Skeletal muscle satellite cell (primary cell): ENCODE measurements around the gene BSN.

ENCODE experiments used
- H3K27me3 ChIP-seq: 2 replicates; pipeline ENCODE4 v1.7.0; 2013; ENCODE audit warnings: low read length; ENCODE audit not compliant: control insufficient read depth, insufficient read depth
- H3K36me3 ChIP-seq: 2 replicates; pipeline ENCODE4 v1.7.0; 2013; ENCODE audit warnings: mild to moderate bottlenecking, control low read depth, low read length; ENCODE audit not compliant: insufficient read depth
- H3K4me1 ChIP-seq: 2 replicates; pipeline ENCODE4 v1.7.0; 2013; ENCODE audit warnings: low read length; ENCODE audit not compliant: control insufficient read depth, insufficient read depth
- H3K4me2 ChIP-seq: 2 replicates; pipeline ENCODE4 v1.7.0; 2013; ENCODE audit warnings: mild to moderate bottlenecking, low read length
- H3K4me3 ChIP-seq: 2 replicates; pipeline ENCODE4 v1.7.0; 2013; ENCODE audit warnings: low read length
- H3K9ac ChIP-seq: 2 replicates; pipeline ENCODE4 v1.7.0; 2013; ENCODE audit warnings: mild to moderate bottlenecking, low read depth, low read length, moderate library complexity
- H3K9me3 ChIP-seq: replicated peaks from 2 replicates; pipeline ENCODE4 v1.7.0; 2013; ENCODE audit warnings: mild to moderate bottlenecking, control low read depth, low read length

Gene BSN

GRCh38 chr3:49668861-49669260, 114.6 kb downstream of the BSN start:
- Histone ChIP-seq H3K4me2 (peak overlapping the region; percentile 13), H3K4me1 (peaks cover 28% of the 10 kb centered on the region), H3K27me3 (peaks cover 31% of the 10 kb centered on the region), H3K9me3 (no peaks in the 10 kb centered on the region), H3K9ac (no peak overlapping the region), H3K4me3 (no peak overlapping the region), H3K36me3 (no peaks in the 10 kb centered on the region)

- H3K27me3 ChIP-seq = peaks cover 26% of the 10 kb centered on the region
- H3K4me2 ChIP-seq = no peak overlapping the region
- no peaks in the 10 kb centered on the region for H3K36me3 ChIP-seq
- no peaks in the 10 kb centered on the region for H3K9me3 ChIP-seq
- peaks cover 28% of the 10 kb centered on the region for H3K4me1 ChIP-seq
- no peak overlapping the region for H3K9ac ChIP-seq
- H3K4me3 ChIP-seq = no peak overlapping the region
Measured at GRCh38 chr3:49669352-49669751, 115.1 kb downstream of the BSN start.

- peaks cover 38% of the 10 kb centered on the region for H3K4me1 ChIP-seq
- H3K9ac ChIP-seq = no peak overlapping the region
- peaks cover 4% of the 10 kb centered on the region for H3K36me3 ChIP-seq
- H3K4me3 ChIP-seq = no peak overlapping the region
- no peaks in the 10 kb centered on the region for H3K9me3 ChIP-seq
- no peak overlapping the region for H3K4me2 ChIP-seq
- peaks cover 15% of the 10 kb centered on the region for H3K27me3 ChIP-seq
Measured at GRCh38 chr3:49670940-49671290, 116.6 kb downstream of the BSN start.

- no peak overlapping the region for H3K4me3 ChIP-seq
- H3K9me3 ChIP-seq = no peaks in the 10 kb centered on the region
- H3K9ac ChIP-seq = no peak overlapping the region
- H3K4me2 ChIP-seq = no peak overlapping the region
- H3K36me3 ChIP-seq = peaks cover 10% of the 10 kb centered on the region
- peaks cover 38% of the 10 kb centered on the region for H3K4me1 ChIP-seq
- H3K27me3 ChIP-seq = peaks cover 15% of the 10 kb centered on the region
Measured at GRCh38 chr3:49671291-49672288, 117.3 kb downstream of the BSN start.

GRCh38 chr3:49673121-49673714, 118.9 kb downstream of the BSN start:
- peak overlapping the region; percentile 94 for H3K9ac ChIP-seq
- H3K4me3 ChIP-seq = peak overlapping the region; percentile 100
- H3K27me3 ChIP-seq = peaks cover under 1% of the 10 kb centered on the region
- no peaks in the 10 kb centered on the region for H3K9me3 ChIP-seq
- H3K36me3 ChIP-seq = peaks cover 27% of the 10 kb centered on the region
- H3K4me1 ChIP-seq = peaks cover 30% of the 10 kb centered on the region
- peak overlapping the region; percentile 96 for H3K4me2 ChIP-seq

- peak within 1 kb of the TSS; percentile 96 for H3K4me2 ChIP-seq
- no peaks in the 10 kb centered on the region for H3K27me3 ChIP-seq
- H3K9me3 ChIP-seq = no peaks in the 10 kb centered on the region
- H3K4me1 ChIP-seq = peaks cover 23% of the 10 kb centered on the region
- peak within 1 kb of the TSS; percentile 100 for H3K4me3 ChIP-seq
- H3K36me3 ChIP-seq = peaks cover 33% of the 10 kb centered on the region
- peak within 1 kb of the TSS; percentile 94 for H3K9ac ChIP-seq
Measured at GRCh38 chr3:49673715-49674496, 119.6 kb downstream of the BSN start, which contains the start of gene APEH. TSS of gene APEH (plus strand) at chr3:49674351. CDS start at chr3:49674402, 51 bp downstream.

- Histone ChIP-seq H3K9ac (peak overlapping the region; percentile 94), H3K9me3 (no peaks in the 10 kb centered on the region), H3K36me3 (peaks cover 40% of the 10 kb centered on the region), H3K4me2 (peak overlapping the region; percentile 96), H3K4me1 (peaks cover 16% of the 10 kb centered on the region), H3K4me3 (peak overlapping the region; percentile 100), H3K27me3 (no peaks in the 10 kb centered on the region)
Measured at GRCh38 chr3:49674497-49674983, 120.3 kb downstream of the BSN start.

- H3K27me3 ChIP-seq = no peaks in the 10 kb centered on the region
- H3K4me1 ChIP-seq = peaks cover 16% of the 10 kb centered on the region
- peaks cover 53% of the 10 kb centered on the region for H3K36me3 ChIP-seq
- no peak overlapping the region for H3K9ac ChIP-seq
- H3K4me2 ChIP-seq = no peak overlapping the region
- no peaks in the 10 kb centered on the region for H3K9me3 ChIP-seq
- H3K4me3 ChIP-seq = no peak overlapping the region
Measured at GRCh38 chr3:49675912-49676311, 121.6 kb downstream of the BSN start.

- Histone ChIP-seq H3K9ac (no peak overlapping the region), H3K9me3 (no peaks in the 10 kb centered on the region), H3K36me3 (peaks cover 80% of the 10 kb centered on the region), H3K4me1 (peaks cover 11% of the 10 kb centered on the region), H3K27me3 (no peaks in the 10 kb centered on the region), H3K4me3 (no peak overlapping the region), H3K4me2 (no peak overlapping the region)
Measured at GRCh38 chr3:49680493-49681231, 126.4 kb downstream of the BSN start.

- peaks cover 75% of the 10 kb centered on the region for H3K36me3 ChIP-seq
- H3K9me3 ChIP-seq = no peaks in the 10 kb centered on the region
- H3K4me2 ChIP-seq = no peak overlapping the region
- no peaks in the 10 kb centered on the region for H3K27me3 ChIP-seq
- H3K9ac ChIP-seq = no peak overlapping the region
- peaks cover 11% of the 10 kb centered on the region for H3K4me1 ChIP-seq
- no peak overlapping the region for H3K4me3 ChIP-seq
Measured at GRCh38 chr3:49681232-49681522, 126.9 kb downstream of the BSN start.

- Histone ChIP-seq H3K9me3 (no peaks in the 10 kb centered on the region), H3K9ac (no peak overlapping the region), H3K36me3 (peaks cover 71% of the 10 kb centered on the region), H3K4me1 (peaks cover 15% of the 10 kb centered on the region), H3K4me3 (no peak overlapping the region), H3K27me3 (no peaks in the 10 kb centered on the region), H3K4me2 (no peak overlapping the region)
Measured at GRCh38 chr3:49681543-49681942, 127.3 kb downstream of the BSN start.
